Stimulated activated CD4-positive, alpha-beta T cell treated with anti-CD3 and anti-CD28 coated beads, Interleukin-2, amount 100 ng/mL, for 48 hours (primary cell): ENCODE results near the gene NDUFS8.

Experiments used
- DNase-seq, 2 donors: peaks; one replicate each; pipeline ENCODE4 v3.0.0-alpha.2; 2020

Gene NDUFS8

DNA sequence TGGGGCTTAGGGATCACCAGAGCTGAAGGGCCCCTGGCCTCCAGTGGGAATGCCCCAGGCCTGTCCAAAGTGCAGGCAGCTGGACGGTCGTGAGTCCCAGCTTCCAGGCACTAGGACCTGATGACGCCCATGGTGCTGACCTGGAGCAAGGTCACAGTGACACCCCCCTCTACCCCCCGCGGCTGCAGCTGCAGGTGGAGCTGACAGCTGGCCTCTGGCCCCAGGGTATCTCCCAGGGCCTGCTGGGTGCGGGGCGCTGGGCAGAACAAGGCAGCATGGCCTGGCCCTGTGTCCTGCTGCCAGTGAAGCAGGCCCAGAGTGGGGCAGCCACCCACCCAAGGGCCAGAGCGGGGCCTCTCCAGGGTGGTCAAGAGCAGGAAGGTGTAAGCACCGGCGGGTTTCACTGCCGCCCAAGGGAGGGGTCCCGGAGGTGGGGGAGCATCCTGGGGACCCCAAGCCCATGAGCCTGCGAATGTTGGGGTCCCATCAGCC is 7.8 kb downstream of the NDUFS8 start:
- no peak for DNase-seq

DNA sequence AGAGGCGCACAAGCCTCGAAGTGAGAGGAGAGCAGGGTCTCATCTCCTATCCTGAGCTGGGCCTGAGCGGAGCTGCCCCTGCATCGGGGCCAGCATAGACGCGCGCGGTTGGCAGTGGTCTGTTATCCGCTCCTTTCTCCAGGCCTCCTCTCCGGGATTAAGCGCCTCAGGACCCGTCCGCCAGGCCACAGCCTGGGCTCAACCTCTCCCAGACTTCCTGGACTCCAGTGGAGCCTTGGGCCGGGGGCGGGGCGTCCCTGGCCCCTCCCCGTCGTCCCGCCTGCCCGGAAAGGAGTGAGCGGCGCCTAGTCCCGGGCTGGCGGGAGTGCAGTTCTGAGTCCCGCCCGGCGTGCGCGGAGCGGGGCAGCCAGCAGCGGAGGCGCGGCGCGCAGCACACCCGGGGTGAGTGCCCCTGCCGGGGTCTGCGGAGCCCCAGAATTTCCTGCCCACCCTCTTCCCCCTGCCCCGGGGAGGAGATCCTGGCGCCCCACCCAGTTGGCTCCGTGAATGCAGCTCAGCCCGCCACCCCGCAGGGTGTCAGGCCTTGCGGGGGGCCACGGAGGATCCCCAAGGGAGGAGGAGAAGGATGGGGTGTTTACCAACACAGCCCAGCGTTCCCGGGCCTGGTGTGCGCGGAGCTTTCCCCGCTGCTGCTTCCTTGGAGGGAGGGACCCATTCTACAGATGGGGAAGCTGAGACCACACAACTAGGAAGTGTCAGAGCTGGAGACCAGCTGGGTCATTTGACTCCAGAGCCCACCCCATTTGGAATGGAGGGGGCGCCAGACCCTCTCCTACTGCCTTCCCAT is 8.4 kb downstream of the NDUFS8 start, which contains the start of gene TCIRG1:
Gene TCIRG1, plus strand, starts transcription at position 308 of the 808 bp plus-strand sequence. CDS start 2,247 bp downstream, outside the sequence.
- DNase-seq = peak; percentile 63 to 64

DNA sequence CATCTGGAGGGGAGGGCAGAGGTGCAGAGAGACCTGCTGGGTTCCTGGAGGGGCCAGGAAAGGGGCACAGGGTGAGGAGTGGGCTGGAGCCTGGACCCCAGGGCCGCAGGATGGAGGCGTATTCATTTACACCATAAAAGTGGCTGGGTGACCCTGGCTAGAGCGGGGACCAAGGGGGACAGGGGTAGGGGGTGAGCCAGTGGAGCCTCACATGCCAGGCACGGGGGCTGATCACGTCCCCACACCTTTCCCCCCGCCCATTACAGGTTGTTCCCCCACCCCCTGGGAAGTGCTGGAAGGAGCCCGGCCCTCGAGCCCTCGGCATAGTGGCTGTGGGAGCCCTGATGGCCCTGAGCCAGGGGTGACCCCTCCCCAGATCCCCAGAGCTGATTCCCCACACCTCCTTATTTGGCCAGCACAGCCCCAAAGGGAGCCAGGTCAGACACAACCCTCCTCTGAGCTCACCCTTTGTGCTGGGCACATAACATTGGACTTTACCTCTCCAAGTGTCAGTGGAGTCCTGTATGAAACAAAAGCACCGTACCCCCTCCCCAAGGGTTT is 9.1 kb downstream of the NDUFS8 start:
- no peak for DNase-seq

DNA sequence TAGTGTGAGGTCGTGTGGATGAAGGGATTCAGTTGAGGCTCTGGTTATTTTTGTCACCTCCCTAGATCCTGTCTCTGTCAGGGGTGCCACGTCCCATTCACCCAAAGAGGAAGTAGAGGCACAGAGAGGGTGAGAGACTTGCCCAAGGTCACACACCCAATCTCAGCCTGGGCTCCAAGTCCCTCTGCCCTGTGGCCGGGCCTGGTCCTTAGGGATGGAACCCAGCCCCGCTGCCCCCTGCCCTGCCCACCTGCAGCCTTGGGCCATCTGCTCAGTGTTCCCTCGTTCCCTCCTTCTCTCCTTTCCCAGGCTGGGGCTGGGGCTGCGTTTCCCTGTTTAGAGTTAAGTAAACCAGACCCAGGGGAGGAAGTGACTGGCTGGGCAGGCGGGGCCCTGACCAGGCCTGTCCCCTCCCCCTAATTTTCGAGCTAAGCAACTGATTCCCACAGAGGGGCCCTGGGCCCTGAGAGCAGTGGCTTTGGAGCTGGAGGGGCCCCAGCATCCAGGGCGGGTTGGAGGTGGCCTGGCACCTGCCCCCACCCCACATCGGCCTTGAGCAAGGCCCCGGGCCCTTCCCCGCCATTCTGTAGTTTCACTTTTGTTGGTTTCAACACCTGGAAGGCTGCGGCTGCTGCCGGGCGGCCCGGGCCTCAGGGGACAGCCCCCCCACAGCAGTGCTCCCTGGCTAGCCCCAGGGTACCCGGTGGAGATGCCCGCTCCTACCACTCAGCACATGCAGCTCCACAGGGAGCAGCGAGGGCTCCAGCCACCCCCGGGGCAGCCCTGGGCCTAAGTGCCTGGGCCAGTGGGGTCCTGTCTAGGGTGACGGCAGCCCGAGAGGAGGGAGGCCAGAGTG is 9.8 kb downstream of the NDUFS8 start:
- DNase-seq = peak in 1 of 2 donors; percentile 30

DNA sequence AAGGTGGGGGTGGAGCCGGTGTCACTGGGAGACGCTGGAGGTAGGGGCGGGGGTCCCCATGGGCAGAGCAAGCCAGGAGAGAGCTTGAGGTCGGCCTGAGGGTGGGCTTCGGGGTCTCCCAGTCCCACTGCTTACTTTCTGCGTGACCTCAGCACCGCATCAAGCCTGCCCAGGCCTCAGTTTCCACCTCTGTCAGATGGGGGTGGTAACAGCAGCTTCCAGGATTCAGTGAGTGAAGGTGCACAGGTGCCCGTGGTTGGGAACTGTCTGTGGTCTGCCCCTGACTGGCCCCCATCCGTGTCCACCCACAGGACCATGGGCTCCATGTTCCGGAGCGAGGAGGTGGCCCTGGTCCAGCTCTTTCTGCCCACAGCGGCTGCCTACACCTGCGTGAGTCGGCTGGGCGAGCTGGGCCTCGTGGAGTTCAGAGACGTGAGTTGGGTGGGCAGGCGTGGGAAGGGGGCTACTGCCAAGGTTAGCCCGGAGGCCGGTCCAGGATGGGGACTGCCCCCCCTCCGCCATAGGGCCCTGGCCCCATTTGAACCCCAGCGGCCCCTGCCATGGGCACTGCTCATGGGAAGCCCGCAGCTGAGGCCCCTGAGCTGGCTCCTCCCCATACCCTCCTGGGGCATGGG is 10.6 kb downstream of the NDUFS8 start:
- DNase-seq = no peak

DNA sequence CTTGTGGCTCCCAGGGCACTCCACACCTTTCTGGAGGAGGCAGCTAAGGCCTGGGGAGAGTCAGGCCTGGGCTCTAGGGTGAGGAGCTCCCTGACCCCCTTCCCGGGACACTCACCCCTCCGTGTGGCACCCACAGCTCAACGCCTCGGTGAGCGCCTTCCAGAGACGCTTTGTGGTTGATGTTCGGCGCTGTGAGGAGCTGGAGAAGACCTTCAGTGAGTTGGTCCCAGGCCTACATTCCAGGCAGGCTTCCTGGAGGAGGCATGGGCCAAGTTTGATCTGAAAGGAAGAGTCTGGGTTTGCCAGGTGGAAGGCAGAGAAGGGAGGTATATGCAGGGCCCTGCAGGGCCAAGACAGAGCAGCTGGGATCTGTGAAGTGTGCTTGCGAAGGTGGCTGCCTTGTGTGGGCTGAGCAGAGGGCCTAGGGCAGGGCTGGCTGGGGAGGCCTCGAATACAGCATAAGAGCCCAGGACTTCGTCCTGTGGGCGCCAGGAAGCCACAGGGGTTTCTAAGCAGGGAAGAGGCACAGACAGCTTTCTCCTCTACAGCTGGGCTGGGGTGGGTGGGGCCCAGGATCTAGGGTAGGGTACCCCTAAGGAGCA is 11.2 kb downstream of the NDUFS8 start:
- DNase-seq = no peak

DNA sequence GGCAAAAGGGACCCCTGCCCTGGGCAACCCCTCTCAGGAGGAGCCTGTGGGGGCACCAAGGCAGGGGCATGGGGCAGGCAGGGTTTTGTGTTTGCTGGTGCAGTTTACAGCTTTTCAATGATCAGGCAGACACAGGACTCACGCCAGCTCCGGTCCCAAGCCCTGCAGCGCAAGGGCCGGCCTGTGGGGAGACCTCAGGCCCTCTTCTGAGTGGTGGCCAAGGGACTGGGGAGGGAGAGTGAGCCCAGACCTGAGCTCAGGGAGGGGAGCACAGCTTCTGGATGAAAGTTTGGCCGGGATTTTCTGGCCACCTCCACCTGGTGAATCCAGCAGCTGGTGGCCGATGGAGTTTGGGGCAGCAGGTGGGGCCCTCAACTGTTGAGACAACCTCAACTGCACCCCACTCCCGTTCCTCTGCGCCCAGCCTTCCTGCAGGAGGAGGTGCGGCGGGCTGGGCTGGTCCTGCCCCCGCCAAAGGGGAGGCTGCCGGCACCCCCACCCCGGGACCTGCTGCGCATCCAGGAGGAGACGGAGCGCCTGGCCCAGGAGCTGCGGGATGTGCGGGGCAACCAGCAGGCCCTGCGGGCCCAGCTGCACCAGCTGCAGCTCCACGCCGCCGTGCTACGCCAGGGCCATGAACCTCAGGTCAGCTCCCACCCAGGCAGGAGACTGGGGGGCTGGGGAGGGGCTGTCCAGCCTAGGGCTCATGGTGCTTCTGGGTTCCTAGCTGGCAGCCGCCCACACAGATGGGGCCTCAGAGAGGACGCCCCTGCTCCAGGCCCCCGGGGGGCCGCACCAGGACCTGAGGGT is 11.9 kb downstream of the NDUFS8 start:
- no peak for DNase-seq

DNA sequence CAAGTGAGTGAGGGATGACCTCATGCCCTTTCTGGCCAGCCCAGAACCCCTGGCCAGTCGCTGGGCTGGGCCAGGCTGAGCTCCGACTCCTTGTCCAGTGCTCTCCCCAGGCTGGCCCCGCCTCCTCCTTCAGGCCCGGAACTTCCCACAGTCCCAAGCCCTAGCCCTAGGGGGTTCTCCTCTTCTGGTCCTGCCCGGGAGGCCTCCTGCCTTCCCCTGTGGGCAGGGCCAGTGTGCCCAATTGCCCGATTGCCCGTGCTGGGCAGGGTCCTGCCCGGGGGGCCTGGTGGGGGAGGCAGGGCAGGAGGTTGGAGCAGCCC is 12.5 kb downstream of the NDUFS8 start:
- no peak for DNase-seq

DNA sequence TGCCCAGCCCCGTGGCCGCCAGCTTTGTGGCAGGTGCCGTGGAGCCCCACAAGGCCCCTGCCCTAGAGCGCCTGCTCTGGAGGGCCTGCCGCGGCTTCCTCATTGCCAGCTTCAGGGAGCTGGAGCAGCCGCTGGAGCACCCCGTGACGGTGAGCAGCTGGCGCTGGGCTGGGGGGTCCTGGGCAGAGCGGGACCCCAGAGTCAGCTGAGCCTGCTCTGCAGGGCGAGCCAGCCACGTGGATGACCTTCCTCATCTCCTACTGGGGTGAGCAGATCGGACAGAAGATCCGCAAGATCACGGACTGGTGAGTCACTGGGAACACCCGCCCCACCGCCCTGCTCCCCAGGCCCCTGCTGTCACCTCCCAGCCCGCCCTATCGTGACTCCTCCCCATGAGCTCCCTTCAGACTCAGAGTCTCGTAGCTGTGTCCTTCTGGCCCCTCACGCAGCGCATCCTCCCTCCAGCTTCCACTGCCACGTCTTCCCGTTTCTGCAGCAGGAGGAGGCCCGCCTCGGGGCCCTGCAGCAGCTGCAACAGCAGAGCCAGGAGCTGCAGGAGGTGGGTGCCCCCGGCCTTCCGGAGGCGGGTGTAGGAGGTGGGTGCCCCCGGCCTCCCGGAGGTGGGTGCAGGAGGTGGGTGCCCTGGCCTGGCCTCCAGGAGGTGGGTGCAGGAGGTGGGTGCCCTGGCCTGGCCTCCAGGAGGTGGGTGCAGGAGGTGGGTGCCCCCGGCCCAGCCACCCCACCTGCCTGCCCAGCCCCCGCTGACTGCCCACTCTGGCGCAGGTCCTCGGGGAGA is 13.1 kb downstream of the NDUFS8 start:
- no peak for DNase-seq

DNA sequence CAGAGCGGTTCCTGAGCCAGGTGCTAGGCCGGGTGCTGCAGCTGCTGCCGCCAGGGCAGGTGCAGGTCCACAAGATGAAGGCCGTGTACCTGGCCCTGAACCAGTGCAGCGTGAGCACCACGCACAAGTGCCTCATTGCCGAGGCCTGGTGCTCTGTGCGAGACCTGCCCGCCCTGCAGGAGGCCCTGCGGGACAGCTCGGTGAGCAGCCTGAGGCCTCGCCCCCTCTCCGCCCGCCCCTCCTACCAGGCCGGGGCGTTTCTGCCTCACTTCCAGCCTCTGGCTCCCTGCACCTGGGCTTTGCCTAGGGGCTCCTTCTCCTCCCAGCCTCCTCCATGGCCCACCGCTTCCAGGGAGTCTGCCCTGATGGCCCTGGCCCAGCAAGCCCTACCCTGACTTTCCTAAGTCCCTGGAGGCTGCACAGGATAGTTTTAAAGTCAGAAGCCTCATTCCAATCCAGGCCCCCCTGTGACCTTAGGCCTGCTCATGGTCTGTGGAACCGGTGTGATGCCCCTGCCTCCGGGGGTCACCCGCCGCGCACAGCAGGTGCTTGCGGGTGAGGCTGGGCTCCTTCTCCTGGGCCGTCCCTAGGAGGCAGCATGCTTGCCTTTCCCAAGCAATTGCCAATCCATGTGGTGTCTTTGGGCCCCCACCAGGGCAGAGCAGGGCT is 13.8 kb downstream of the NDUFS8 start:
- DNase-seq = no peak

DNA sequence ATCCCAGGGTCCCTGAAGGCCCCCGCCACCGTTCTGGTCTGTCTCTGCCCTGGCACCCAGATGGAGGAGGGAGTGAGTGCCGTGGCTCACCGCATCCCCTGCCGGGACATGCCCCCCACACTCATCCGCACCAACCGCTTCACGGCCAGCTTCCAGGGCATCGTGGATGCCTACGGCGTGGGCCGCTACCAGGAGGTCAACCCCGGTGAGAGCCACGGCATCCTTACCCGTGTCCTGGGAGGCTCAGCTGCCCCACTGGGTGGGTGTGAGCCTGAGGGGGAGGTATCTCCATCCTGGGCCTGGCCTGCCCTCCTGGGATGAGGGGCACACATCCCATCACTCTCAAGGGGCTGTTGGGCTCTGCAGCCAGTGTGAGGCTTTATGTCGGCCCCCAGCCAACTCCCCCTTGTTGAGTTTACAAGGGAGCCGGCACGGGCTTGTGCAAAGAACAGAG is 14.4 kb downstream of the NDUFS8 start:
- DNase-seq = no peak

DNA sequence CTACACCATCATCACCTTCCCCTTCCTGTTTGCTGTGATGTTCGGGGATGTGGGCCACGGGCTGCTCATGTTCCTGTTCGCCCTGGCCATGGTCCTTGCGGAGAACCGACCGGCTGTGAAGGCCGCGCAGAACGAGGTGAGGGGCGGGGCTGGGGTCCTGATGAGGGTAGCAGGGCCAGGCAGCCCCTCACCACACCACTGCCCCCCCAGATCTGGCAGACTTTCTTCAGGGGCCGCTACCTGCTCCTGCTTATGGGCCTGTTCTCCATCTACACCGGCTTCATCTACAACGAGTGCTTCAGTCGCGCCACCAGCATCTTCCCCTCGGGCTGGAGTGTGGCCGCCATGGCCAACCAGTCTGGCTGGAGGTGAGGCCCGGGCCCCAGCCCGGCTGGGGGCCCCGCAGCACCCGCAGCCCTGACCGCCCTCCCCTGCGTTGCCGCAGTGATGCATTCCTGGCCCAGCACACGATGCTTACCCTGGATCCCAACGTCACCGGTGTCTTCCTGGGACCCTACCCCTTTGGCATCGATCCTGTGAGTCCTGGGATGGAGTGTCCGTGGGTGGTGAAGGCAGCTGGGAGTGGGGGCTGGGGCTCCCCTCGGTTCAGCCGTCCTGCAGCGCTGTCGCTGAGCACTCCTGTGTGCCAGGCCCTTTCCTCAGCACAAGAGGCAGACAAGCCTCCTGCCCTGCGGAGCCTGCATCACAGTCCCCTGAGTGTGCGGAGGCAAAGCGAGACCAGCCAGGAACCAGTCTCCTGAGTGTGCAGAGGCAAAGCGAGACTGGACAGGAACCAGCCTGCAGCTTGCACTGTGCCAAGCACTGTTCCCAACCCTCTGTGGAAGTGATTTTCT is 17.2 kb downstream of the NDUFS8 start:
- no peak for DNase-seq

DNA sequence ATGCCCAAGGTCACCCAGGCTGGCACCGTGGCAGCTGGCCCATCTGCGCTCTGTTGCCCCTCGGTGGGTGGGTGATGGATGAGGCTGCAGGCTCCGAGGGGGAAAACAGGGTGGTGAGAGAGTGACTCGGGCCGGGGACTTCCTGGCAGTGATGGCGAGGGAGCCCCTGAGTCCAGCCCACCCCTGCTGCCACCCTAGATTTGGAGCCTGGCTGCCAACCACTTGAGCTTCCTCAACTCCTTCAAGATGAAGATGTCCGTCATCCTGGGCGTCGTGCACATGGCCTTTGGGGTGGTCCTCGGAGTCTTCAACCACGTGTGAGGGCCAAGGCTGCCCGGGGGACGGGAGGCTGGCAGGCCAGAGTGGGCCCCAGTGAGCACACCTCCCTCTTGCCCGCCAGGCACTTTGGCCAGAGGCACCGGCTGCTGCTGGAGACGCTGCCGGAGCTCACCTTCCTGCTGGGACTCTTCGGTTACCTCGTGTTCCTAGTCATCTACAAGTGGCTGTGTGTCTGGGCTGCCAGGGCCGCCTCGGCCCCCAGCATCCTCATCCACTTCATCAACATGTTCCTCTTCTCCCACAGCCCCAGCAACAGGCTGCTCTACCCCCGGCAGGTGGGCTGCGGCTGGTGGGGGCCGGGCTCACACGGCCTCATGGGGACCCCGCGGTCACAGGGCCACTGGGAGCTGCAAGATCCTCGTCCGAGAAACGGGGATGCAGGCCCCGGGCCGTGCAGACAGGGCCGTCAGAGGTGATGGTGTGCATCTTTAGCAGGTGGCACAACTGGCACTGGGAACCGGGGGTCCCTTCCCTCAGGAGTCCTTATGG is 18.4 kb downstream of the NDUFS8 start:
- no peak for DNase-seq

DNA sequence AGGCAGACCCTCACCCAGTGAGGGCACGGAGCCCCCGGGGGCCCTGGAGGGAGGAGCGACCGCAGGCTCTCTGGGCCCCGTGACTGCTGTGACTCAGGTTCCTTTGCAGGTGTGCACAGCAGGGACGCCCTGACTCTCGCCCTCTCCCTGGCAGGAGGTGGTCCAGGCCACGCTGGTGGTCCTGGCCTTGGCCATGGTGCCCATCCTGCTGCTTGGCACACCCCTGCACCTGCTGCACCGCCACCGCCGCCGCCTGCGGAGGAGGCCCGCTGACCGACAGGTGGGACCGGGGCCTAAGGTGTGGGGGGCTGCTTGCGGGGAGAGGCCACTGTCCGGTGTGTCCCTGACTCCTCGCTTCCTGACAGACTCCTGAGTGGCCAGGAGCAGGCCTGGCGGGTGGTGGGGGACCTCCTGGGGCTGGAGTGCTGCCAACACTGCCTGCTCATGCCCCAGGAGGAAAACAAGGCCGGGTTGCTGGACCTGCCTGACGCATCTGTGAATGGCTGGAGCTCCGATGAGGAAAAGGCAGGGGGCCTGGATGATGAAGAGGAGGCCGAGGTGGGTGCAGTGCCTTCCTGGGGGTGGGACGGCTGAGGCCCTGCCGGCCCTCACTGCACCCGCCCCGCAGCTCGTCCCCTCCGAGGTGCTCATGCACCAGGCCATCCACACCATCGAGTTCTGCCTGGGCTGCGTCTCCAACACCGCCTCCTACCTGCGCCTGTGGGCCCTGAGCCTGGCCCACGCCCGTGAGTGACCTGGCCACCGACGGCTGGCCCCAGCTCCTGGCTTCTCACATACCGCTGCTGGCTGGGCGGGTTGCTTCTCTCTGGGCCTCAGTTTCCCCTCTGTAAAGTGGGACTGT is 19.3 kb downstream of the NDUFS8 start:
- DNase-seq = no peak

DNA sequence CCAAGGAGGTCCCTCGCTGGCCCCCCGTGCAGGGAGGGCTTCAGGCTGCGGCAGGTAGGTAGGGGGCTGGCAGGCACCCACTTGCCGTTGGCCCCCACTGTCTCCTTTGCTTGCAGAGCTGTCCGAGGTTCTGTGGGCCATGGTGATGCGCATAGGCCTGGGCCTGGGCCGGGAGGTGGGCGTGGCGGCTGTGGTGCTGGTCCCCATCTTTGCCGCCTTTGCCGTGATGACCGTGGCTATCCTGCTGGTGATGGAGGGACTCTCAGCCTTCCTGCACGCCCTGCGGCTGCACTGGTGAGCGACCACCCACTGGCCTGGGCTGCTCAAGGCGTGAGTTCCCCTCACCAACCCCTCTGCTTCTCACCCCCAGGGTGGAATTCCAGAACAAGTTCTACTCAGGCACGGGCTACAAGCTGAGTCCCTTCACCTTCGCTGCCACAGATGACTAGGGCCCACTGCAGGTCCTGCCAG is 19.9 kb downstream of the NDUFS8 start:
- no peak for DNase-seq

DNA sequence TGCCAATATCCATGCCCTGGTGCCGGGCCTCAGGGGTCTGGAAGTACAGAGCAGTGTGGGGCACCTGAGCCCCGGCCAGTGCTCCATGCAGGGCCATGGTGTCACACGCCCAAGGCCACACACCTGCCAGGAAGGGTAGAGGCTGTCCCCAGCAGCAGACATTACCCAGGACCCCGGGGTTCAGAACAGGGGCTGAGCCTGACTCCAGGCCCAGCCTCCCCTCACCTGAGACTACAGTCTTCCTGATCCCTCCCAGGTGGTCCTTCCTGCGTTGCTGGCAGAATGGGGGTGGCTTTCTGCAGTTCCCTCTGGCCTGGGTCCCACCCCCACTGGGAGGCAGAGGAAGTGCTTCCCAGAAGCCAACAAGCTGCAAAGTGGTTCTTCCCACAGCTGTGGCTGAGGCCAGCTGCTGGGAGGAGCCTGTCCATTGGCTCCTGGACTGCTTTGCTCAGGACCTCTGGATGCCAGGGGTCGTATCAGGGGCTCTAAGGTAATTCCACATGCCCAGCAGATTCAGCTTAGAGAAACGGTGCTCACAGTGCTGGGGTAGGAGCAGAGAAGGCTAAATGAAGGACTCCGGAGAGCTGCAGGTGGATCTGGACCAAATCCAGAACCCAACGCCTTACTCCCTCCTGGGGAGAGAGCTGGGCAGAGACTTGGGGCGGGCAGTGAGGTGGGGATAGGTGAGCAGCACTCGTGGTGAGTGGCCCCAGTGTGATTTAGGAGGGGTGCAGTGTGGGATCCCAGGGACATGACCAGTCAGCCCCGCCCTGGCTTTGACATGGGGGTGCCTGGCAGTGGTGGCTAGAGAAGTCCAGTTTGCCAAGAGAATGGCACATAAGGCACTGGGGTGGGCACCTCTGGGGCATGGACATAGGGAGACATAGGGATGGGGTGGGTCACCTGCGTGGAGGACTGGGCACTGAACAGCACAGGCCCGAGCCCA is 21.0 kb downstream of the NDUFS8 start:
- DNase-seq = no peak
